Neutrophil (primary cell): ENCODE results near the gene RNF126.

Experiments used
- H3K27ac ChIP-seq: fragments of 200-600 bp; sonication (generic); 2 replicates; pipeline ENCODE4 v1.5.1; 2016; ENCODE audit warnings: mild to moderate bottlenecking, moderate library complexity
- H3K27me3 ChIP-seq: fragments of 200-600 bp; sonication (generic); 2 replicates; pipeline ENCODE4 v1.6.0; 2016; ENCODE audit warnings: mild to moderate bottlenecking
- H3K36me3 ChIP-seq: fragments of 200-600 bp; sonication (generic); 2 replicates; pipeline ENCODE4 v1.5.1; 2017
- H3K4me1 ChIP-seq, 2 experiments: fragments of 200-600 bp in 1 of 2; sonication (generic) in 1 of 2; 1 replicate in 1 of 2; 2 replicates in 1 of 2; pipeline versions ENCODE4 v1.5.1 to v1.6.1; 2013 to 2016; ENCODE audit warnings: low read depth in 1 of 2, low read length in 1 of 2, mild to moderate bottlenecking in 1 of 2, moderate library complexity in 1 of 2; ENCODE audit not compliant: control insufficient read depth in 1 of 2, insufficient read depth in 1 of 2
- H3K4me3 ChIP-seq, 2 experiments: fragments of 200-600 bp in 1 of 2; sonication (generic) in 1 of 2; 1 replicate in 1 of 2; 2 replicates in 1 of 2; pipeline ENCODE4 v1.5.1; 2013 to 2016; ENCODE audit warnings: low read depth in 1 of 2, low read length in 1 of 2, mild to moderate bottlenecking in 1 of 2, moderate library complexity in 1 of 2
- H3K9me3 ChIP-seq: fragments of 200-600 bp; sonication (generic); 2 replicates; pipeline ENCODE4 v1.5.1; 2016
- CTCF ChIP-seq: fragments of 200-600 bp; sonication (generic); IDR thresholded peaks from 2 replicates; pipeline ENCODE4 v1.5.1; 2016; ENCODE audit warnings: antibody characterized with exemption

Gene RNF126

GRCh38 chr19:680287-681028 lies 17.4 kb upstream of the RNF126 start:
- H3K36me3 ChIP-seq = no peaks in the 10 kb centered on the region
- TF ChIP-seq CTCF = peak; percentile 88
- H3K27ac ChIP-seq = peak overlapping the region; percentile 88
- no peaks in the 10 kb centered on the region for H3K9me3 ChIP-seq
- peak overlapping the region; percentile 68 to 69 for H3K4me3 ChIP-seq
- H3K4me1 ChIP-seq = peaks cover 45 to 58% of the 10 kb centered on the region in 2 experiments
- H3K27me3 ChIP-seq = peaks cover 3% of the 10 kb centered on the region

- peaks cover 49 to 64% of the 10 kb centered on the region in 2 experiments for H3K4me1 ChIP-seq
- H3K36me3 ChIP-seq = no peaks in the 10 kb centered on the region
- H3K27me3 ChIP-seq = peaks cover 6% of the 10 kb centered on the region
- H3K27ac ChIP-seq = peak overlapping the region; percentile 88
- H3K9me3 ChIP-seq = no peaks in the 10 kb centered on the region
- no peak for TF ChIP-seq CTCF
- peak overlapping the region; percentile 68 to 69 for H3K4me3 ChIP-seq
Observed at GRCh38 chr19:679418-680286, 16.6 kb upstream of the RNF126 start.

GRCh38 chr19:678791-679388 lies 15.9 kb upstream of the RNF126 start:
- no peaks in the 10 kb centered on the region for H3K36me3 ChIP-seq
- peak overlapping the region; percentile 68 to 69 for H3K4me3 ChIP-seq
- H3K4me1 ChIP-seq = peaks cover 49 to 68% of the 10 kb centered on the region in 2 experiments
- H3K9me3 ChIP-seq = no peaks in the 10 kb centered on the region
- peak overlapping the region; percentile 88 for H3K27ac ChIP-seq
- H3K27me3 ChIP-seq = peaks cover 6% of the 10 kb centered on the region
- no peak for TF ChIP-seq CTCF

GRCh38 chr19:677601-678436 lies 14.8 kb upstream of the RNF126 start:
- no peak for TF ChIP-seq CTCF
- peak overlapping the region; percentile 23 for H3K27ac ChIP-seq
- H3K36me3 ChIP-seq = no peaks in the 10 kb centered on the region
- H3K4me1 ChIP-seq = peaks cover 52 to 69% of the 10 kb centered on the region in 2 experiments
- peak overlapping the region in 1 of 2 experiments; percentile 49 for H3K4me3 ChIP-seq
- no peaks in the 10 kb centered on the region for H3K9me3 ChIP-seq
- H3K27me3 ChIP-seq = peaks cover 6% of the 10 kb centered on the region

GRCh38 chr19:677201-677600 lies 14.2 kb upstream of the RNF126 start:
- Histone ChIP-seq H3K9me3 (no peaks in the 10 kb centered on the region), H3K4me3 (peak overlapping the region in 1 of 2 experiments; percentile 49), H3K27ac (peak overlapping the region; percentile 23), H3K36me3 (no peaks in the 10 kb centered on the region), H3K27me3 (peaks cover 6% of the 10 kb centered on the region), H3K4me1 (peaks cover 58 to 74% of the 10 kb centered on the region in 2 experiments)
- no peak for TF ChIP-seq CTCF
